Stimulated activated CD4-positive, alpha-beta T cell treated with anti-CD3 and anti-CD28 coated beads, Interleukin-15, amount 100 ng/mL, for 24 hours (primary cell): ENCODE measurements around the gene INTS11.

ENCODE experiments used
- DNase-seq: peaks from one replicate; pipeline ENCODE4 v3.0.0-alpha.2; 2020

Gene INTS11

DNA sequence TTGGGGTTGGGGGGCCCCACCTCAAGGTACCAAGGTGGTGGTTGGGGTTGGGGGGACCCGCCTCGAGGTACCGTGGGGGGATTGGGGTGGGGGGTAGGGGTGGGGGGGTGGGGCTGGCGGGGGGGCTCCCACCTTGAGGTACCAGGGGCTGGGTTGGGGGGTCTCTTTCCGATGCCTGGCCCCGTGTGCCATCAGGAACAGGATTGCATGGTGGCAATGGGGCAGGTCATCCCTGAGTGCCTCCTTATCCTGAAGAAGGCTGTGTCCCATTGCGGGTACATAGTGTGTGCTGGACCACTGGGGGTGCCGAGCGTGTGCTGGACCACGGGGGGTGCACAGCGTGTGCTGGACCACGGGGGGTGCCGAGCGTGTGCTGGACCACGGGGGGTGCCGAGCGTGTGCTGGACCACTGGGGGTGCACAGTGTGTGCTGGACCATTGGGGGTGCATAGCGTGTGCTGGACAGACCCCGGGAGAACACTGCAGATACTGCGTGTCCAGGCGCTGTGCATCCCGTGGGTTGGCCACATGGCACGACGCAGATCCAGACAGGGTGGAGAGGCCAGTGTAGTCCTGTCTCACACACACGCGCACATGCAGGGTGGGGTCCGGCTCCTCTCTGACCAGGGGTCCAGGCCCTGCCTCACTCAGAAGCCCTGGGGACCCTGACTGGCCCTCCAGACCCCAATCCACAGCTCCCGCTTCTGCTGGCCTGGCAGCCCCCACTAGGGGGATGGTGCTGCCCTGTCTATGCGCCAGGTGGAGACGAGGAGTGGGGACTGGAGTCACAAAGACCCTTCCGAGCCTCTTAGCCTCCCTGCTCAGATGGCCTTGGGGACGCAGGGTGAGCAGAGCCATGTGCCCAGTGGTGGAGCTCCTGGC, 40.0 kb downstream of the INTS11 start:
- no peak for DNase-seq

DNA sequence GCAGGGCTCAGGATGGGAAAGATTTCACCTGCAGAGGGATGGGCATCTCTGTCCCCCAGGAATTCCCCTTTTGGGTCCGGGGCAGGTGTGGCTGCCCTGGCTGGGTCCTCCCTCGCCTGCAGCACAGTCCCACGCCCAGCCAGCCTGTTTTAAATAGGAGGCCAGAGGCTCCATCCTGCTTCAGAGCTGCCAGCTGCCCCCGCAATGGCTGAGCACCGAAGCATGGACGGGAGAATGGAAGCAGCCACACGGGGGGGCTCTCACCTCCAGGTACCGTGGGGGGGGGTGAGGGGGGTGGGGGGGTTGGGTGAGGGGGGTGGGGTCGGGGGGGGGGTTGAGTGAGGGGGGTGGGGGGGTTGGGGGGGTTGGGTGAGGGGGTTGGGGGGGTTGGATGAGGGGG, 40.6 kb downstream of the INTS11 start:
- no peak for DNase-seq

DNA sequence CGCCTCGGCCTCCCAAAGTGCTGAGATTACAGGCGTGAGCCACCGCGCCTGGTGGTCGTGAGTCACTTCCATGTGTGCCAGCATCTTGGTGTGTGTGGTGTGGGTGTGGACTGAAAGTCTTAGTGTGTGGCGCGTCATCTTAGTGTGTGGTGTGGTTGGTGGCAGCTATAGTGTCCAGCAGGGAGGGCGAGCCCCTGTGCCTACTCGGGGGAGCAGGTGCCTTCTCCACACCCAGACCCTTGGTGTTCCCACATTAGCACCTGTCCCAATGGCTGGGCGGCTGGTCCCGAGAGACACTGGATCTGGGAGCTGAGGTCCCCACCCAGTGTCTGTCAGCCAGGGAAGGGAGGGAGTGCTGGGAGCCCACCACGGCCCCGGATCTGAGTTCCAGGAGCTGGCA, 41.5 kb downstream of the INTS11 start:
- DNase-seq, result peak; percentile 51

DNA sequence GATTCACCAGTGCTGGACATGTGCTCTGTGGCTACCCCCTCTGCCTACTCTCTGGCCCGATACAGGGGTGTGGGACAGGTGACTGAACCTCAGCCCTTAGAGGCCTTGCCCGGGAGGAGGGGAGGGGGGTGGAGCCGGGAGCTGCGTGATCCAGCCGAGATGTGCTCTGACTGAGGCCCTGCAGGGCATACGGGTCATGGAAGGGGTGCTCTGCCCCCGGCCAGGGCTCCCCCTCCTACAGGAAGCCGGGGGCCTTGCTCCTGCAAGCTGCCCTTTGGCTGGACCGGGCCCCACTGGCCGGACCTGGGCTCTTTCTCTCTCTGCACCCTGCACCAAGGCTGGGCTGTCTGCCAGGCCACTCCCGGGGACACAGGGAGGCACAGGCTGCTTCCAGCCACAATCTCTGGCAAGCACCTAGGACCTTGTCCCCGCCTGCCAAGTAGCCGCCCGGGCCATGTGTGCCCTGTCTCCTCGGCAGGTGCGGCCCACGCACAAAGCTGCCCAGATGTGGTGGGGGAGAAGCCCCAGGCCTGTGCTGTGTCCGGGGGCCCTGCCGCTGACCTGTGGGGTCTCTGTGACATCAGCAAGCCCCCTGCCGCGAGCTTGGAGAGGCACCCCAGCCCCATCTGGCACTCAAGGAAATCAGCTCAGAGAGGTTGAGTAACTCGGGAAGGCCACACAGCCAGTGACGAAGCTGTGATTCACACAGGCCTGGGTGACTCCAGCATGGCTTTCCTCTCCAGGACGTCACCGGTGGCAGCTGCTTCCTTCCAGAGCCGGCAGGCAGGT, 42.7 kb downstream of the INTS11 start:
- DNase-seq, result peak; percentile 46

DNA sequence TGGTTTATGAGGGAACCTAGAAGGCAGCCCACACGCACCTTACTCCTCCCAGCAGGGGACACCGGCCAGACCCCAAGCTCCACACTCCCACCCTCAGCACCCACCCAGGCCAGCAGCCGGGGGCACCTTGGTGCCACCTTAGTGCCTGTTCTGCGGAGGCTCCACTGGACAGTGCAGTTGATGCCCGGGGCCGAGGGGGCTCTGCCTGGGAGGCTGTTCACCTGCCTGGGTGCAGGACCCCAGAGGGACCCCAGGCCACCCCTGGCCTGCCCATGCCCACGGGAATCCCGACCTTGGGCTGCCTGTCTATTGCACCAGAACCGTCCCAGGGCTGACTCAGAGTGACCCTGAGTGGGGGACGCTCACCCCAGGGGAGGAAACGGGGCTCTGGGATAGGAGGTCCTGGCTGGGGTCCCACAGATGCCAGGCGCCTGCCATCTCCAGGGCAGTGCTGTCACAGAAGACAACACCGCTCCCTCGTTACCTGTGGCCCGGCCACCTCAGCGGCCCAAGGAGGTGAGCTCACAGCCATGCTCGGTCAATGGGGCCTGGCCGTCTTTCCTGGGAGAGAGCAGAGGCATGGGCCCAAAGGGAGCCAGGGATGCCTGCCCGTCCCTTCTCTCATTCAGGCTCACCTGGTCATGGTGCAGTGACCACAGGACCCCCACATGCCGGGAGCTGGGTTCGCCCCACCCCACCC, 43.5 kb downstream of the INTS11 start:
- DNase-seq, result no peak

DNA sequence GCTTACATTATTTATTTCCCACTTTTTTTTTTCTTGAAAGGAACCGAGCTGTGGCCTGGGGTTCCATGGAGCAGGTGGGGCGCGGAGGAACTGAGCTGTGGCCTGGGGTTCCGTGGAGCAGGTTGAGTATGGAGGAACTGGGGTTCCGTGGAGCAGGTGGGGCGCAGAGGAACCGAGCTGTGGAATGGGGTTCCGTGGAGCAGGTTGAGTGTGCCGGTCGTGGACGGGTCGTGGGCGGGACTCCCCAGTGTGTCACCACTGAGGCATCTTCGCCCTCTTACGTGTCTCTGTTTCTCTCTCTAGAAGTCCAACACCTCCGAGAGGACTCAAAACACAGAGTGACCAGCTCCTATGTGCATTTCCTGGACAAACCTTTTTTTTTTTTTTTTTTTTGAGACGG, 45.4 kb downstream of the INTS11 start:
- DNase-seq, result no peak

DNA sequence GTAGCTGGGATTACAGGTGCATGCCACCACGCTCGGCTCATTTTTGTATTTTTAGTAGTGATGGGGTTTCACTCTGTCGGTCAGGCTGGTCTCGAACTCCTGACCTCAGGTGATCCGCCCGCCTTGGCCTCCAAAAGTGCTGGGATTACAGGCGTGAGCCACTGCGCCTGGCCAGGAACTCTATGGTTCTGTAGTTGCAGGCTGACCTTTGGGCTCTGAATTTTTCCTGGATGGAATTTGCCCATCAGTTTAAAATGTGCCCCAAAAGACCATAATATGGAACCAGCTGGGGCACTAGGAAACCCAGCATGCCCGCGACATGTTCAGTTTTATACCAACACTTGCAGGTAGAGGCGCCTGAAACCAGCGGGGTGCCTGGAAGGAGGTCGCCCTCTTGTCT, 45.8 kb downstream of the INTS11 start:
- no peak for DNase-seq

DNA sequence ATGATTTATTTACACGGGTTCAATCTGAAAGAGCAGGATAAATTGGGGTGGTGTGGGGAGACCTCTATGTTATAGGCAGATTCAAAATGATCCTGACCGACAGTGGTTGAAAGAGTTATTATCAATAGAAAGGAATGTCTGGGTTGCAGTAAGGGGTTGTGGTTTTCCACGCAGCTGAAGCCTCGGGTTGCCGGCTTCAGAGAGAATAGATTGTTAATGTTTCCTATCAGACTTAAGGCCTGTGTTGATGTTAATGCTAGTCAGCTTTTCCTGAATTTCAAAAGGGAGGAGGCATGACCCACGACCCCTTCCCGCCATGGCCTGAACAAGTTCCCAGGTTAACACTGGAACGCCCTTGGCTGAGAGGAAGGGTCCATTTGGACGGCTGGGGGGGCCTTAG, 48.6 kb downstream of the INTS11 start:
- DNase-seq, result no peak

DNA sequence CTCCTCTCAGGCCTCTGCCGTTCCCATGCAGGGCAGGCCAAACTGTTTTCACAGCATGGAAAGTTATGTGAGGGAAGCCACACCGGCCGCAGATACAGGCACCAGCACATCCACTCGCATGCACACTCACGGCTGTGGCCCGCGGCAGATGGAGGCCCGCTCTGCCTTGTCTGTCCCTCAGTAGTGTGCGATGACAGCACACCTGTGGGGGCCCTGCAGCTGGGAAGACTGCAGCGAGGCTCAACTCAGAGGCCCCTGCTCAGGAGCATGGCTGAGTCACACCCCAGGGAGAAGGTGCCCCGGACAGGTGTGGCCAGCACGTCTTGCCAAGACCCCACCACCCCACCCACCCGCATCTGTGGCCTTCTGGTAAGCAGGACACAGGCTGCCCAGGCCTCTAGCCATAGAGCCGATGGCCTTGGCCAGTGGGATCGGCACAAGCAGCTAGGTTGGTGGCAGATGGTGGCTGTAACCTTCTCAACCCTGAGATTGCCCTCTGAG, 49.5 kb downstream of the INTS11 start:
- DNase-seq, result no peak

DNA sequence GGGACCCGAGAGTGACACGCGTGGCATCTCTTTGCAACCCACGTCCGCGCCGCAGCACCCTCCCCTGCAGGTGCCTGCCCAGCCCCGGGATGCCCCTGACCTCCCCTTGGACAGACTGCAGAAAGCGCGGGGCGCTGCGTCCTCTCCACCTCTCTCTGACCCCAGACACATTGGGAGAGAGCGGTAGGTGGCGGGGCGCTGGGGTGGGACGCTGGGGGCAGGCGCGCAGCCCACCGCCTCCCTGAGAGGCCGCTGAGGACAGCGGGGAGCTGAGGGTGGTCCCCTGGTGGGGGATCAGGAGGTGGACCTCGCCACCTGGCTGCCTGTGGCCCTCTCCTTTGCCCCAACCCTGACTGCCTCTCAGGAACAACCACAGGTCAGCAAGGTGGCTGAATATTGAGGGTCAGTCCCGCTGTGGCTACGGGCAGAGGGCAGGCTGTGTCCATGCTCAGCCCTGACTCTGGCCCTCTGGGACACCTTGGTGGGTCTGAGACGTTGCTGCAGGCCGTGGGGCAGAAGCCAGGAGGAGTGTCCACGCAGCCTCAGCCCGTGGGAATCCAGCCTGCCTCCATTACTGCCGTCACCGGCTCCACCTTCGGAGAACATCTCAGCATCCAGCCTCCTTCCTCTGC, 50.0 kb downstream of the INTS11 start:
- no peak for DNase-seq

DNA sequence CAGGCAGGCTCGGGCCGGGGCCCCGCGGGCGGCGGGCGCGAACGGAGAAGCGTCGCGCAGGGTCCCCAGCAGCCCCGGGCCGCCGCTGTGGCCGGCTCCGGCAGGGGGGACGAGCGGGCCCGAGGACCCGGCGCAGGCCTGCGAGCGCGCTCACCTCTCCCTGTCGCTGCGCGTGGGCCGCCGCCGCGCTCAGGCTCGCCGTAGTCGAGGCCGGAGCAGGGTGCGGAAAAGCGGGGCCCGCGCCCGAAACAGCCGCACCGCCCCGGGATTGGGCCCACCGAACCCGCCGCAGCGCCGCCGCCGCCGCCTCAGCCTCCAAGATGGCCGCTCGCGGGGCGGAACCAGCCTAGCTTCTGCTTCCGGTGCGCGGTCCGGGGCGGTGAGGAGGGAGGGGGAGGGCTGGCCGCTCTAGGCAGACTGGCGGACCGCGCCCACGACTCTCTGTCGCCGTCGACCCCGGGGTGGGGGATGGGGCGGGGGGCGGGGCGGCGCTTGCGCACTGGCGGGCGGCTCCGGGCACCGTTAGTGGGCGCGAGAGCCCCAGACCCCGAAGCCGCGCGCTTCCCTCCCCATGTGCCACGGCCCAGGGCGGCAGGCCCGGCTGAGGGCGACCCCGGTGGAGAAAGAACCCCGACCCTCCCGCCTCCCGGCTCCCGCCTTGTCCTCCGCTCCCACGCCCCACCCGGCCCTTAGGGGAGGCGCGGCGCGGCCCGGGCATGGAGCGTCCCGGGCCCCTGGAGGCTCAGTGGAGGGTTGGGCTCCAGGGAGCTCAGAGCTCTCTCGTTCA, 50.8 kb downstream of the INTS11 start, which contains the start of gene UBE2J2:
UBE2J2 (minus strand) TSS at position 343 of the 787 bp plus-strand sequence. CDS start 5,862 bp downstream, outside the sequence.
- peak; percentile 97 for DNase-seq

DNA sequence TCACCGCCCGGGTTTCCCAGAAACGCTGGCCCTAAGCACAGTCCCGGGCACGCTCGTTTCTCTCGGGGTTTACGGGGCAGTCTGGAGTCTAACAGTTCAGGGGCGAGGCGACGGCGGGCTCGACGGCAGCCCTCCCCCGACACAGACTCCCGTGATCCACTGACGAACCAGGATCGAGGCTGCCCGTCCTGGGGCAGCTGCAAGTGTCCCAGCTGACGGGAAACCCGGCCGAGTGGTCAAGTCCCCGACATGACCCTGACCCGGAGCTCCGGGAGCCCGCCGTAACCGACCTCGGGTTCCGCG, 51.3 kb downstream of the INTS11 start:
- no peak for DNase-seq

DNA sequence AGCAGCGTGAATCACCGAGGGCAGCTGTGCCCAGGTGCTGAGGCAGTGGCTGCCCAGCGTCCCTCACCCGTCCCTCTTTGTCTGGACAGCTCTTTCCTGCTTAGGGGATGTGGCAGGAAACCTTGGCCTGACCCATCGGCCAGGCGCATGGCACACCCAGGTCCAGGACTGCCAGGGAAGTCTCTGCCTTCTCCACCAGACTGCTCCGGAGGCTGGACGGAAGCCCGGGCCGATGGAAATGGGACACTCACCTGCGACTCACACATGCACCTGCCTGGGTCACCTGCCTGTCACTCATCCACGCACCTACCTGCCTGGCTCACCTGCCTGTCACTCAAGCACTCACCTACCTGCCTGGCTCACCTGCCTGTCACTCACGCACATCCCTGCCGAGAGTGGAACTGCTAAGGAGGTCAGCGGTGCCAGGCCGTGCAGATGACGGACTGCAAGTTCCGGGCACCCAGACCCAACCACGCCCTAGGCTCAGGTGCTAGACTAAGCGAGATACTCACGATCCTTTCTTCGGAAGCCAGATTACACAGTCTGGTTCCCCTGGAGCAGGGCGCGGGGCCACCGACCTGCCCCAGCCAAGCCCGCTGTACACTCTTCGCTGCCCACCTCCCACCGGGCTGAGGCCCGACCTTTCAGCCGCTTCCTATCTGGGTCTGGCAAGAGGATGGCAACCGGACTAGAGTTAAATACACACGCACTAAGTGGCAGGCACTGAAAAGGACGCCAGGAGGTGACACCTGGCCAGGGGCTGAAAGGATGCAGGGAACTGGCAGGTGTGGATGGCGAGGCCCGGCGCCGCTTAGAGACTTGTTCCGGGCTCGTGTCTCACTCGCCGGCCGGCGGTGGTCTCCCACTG, 51.9 kb downstream of the INTS11 start:
- no peak for DNase-seq

DNA sequence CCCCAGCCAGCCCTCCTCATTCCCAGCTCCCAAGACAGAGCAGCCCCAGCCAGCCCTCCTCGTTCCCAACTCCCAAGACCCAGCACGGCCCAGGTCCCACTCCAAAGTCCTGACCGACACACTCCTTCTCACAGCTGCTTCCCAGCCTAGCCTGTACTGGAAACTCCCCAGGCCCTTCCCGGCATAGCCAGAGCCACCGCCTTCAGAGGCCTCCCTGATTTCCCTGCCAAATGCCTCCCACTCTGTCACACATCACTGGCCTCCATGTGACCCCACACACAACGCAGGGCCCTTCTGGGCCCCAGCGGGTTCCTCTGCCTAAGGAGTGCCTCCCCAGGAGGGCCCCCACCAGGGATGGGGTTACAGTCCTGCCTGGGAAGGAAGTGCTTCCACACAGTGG, 53.6 kb downstream of the INTS11 start:
- no peak for DNase-seq

DNA sequence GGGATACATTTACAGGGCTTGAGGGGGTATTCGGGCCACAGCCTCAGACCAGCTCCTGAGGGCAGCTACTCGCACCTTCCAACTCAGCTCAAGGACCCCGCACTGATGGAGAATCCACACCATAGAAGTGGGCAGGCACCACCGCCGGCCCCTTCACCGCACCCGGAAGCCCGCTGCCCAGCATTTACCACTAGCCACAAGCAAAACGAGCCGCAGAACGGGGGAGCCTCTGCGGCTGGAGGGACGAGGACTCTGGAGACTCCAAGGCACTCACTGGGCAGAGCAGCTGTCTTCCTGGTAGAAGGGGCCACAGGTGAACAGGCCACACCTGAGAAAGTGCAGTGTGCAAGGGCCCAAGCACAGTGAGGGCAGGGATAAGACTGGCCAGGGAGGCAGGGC, 56.2 kb downstream of the INTS11 start:
- DNase-seq, result no peak

DNA sequence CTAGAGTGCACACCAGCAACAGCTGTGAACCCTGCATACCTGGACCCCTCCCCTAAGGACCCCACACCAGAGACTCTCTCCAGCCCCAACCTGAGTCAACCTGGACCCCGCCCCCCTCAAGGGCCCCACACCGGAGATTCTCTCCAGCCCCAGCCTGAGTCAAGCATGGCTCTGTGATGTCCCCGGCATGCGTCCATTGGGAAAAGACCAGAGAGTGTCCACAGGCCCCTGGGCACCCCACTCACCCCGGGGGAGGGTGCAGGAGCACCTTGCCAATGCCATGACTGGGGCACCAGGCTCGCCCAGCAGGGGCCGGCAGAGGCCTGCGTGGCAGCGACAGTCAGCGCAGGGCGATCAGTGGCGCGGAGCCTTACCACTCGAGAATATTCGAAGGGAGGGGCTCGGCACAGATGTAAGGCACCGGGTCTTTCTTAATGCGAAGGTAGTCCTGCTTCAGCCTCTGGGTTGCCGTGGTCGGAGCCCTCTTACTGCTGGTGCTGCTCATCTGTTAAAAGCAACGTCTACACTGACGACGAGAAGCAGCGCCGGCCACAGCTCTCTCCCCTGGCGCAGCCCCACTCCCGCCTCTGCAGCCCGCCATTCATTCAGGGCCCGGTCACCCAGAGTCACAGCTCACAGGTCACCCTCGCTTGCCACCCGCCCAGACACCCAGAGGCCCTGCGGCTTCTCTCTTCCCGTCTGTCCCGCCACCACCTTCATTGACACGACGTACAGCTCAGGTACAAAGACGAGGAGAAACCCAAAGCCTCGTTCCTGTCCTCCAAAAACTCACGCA, 56.8 kb downstream of the INTS11 start:
- no peak for DNase-seq

DNA sequence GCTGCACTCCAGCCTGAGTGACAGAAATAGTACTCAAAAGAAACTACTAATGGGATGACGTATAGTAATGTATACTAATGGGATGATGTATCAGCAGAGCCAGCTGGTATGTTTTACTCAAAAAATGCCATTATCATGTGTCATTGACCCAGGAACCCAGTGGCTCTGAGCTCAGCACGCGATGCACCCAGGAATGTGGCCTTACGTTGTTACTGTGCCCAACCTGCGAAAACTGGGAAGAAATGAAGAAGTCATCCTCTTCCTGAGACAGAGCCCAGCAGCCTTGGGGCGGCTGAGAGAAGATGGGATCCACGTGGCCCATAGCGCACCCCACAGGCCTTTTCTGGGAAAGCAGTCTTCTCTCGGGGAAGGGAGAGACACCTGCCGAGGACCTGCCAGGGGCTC, 59.6 kb downstream of the INTS11 start:
- DNase-seq, result no peak

DNA sequence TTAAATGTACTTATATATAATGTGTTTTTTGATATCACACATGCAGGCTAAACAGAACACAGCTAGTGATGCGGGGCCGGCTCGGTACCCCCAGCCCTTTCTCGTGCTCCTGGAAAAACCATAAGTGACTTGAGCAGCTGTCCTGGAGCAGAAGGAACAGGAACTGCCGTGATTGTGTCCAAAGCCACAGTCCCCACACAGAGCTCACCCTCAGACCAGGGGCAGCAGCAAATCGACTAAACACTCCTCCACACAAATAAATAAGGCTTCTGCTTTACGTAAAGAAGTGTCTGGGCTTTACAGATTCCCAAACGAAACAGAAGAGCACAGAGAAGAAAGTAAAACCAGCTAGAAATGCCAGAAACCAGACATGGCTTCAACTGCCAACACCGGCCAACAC, 60.4 kb downstream of the INTS11 start:
- no peak for DNase-seq

DNA sequence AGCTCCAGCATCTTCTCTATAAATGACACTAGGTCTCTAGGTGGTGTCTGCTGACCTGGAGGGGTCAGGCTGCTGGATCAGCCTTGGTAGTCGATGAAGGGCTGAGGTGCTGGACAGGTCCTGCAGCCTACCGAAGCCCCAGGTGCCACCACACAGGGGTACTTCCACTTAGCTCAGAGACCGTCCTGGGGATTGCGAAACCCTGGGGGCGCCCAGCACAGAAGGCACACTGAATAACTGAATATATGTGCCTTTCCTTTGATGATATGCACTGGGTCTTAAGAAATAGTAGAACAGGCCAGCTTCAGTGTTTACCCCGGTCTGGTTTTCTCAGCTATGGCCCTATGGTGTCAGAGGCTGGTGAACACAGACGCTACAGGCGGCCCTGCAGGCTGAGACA, 61.7 kb downstream of the INTS11 start:
- DNase-seq, result no peak

DNA sequence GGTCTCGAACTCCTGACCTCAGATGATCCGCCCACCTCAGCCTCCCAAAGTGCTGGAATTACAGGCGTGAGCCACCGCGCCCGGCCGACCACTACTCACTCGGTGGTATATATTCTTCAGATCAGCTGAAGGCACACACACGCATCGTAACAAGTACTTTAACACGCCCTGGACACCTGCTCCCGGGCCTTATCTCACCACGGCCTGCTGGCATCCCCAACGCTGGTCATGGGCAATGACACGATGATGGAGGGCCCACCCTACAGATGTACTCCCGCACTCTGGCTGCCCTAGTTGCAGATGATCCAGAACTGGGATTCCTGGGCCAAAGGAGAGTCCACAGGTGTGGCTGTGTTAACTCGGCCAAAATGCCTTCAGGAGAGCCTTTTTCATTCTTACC, 62.4 kb downstream of the INTS11 start:
- no peak for DNase-seq
